ENCODE data around the gene ACTR2. TPM values are rescaled to one million over a fixed set of nuclear protein-coding genes. Genes with fewer than 3 reads are reported as not detected.

The ACTR2 gene
- total RNA-seq, 1 experiment from 2014 or later: 160 TPM

GRCh38 chr2:65227020-65227455, 593 bp upstream of the ACTR2 start:
- ATAC-seq (peak; percentile 9), DNase-seq (ENCODE audit: low spot score) (no peak)
- Mint-ChIP-seq H3K9me3 (no peaks in the 10 kb centered on the region), H3K36me3 (no peaks in the 10 kb centered on the region), H3K27me3 (ENCODE audit: low read depth) (no peaks in the 10 kb centered on the region; the same call in 1 of the 2 replicates), H3K4me3 (peak overlapping the region; percentile 95), H3K27ac (peak overlapping the region; percentile 80), H3K4me1 (peaks cover 12% of the 10 kb centered on the region)
- ChIA-PET POLR2A (interaction anchor here (0.6 to 1.6 kb wide), 5 partner anchors 10 to 182 kb away, joined by 3 to 9 read pairs (median 3); partner anchors contain the start of gene RAB1A), CTCF (interaction anchor here (0.7 to 1.4 kb wide), 6 partner anchors 40 to 171 kb away, joined by 3 to 8 read pairs (median 4); partner anchors contain the start of genes CEP68 and RAB1A)
- TF ChIP-seq ZNF219 (CRISPR knock-in tag; IDR thresholded peaks at IDR 0.05; ENCODE audit: borderline replicate concordance) (no peak), ESRRA (CRISPR knock-in tag; IDR thresholded peaks at IDR 0.05; ENCODE audit: borderline replicate concordance) (no peak), NR1H2 (CRISPR knock-in tag; IDR thresholded peaks at IDR 0.05) (peak; percentile 71; the same call in 1 of the 2 replicates), MYBL2 (CRISPR knock-in tag; IDR thresholded peaks at IDR 0.05) (no peak), ZMAT4 (CRISPR knock-in tag; IDR thresholded peaks at IDR 0.05) (no peak), ELF4 (CRISPR knock-in tag; IDR thresholded peaks at IDR 0.05; ENCODE audit: low read depth) (no peak), MXD4 (CRISPR knock-in tag; IDR thresholded peaks at IDR 0.05; ENCODE audit: borderline replicate concordance) (no peak), JUN (CRISPR knock-in tag; IDR thresholded peaks at IDR 0.05) (0 out of 2 replicates have a peak, but pooled peaks have one; percentile 42), PRDM15 (CRISPR knock-in tag; IDR thresholded peaks at IDR 0.05) (no peak), HMGA2 (CRISPR knock-in tag; IDR thresholded peaks at IDR 0.05) (0 out of 2 replicates have a peak, but pooled peaks have one; percentile 33), IRF1 (CRISPR knock-in tag; IDR thresholded peaks at IDR 0.05) (0 out of 2 replicates have a peak, but pooled peaks have one; percentile 52), RORB (CRISPR knock-in tag; IDR thresholded peaks at IDR 0.05) (no peak)

GRCh38 chr2:65228263-65228750, 676 bp downstream of the ACTR2 start:
- Mint-ChIP-seq H3K9me3 (no peaks in the 10 kb centered on the region), H3K36me3 (0 out of 2 replicates have a peak, but pooled peaks cover 2% of the 10 kb centered on the region), H3K4me1 (peaks cover 12% of the 10 kb centered on the region), H3K27me3 (ENCODE audit: low read depth) (no peaks in the 10 kb centered on the region; the same call in 1 of the 2 replicates), H3K27ac (0 out of 2 replicates have a peak overlapping the region, but pooled peaks have one; percentile 76), H3K4me3 (peak overlapping the region; percentile 95)
- ChIA-PET POLR2A (interaction anchor here (1.6 kb wide), 1 partner anchor 98 kb away, joined by 9 read pairs; the partner anchor contains the start of gene RAB1A), CTCF (no interaction called here)
- DNase-seq (ENCODE audit: low spot score) (no peak), ATAC-seq (no peak)
- TF ChIP-seq E2F4 (CRISPR knock-in tag; IDR thresholded peaks at IDR 0.05; ENCODE audit: borderline replicate concordance, low read depth) (no peak), JUN (CRISPR knock-in tag; IDR thresholded peaks at IDR 0.05) (no peak), ELF4 (CRISPR knock-in tag; IDR thresholded peaks at IDR 0.05; ENCODE audit: low read depth) (no peak), ZBTB43 (CRISPR knock-in tag; IDR thresholded peaks at IDR 0.05) (no peak), NFE2L1 (CRISPR knock-in tag; IDR thresholded peaks at IDR 0.05) (no peak), GABPB1 (CRISPR knock-in tag; IDR thresholded peaks at IDR 0.05) (no peak), CTCF (IDR thresholded peaks at IDR 0.05) (no peak), SOX15 (CRISPR knock-in tag; IDR thresholded peaks at IDR 0.05) (no peak), HMGXB4 (CRISPR knock-in tag; IDR thresholded peaks at IDR 0.05) (no peak), IRF1 (CRISPR knock-in tag; IDR thresholded peaks at IDR 0.05) (no peak), ATF2 (CRISPR knock-in tag; IDR thresholded peaks at IDR 0.05; ENCODE audit: borderline replicate concordance, low read depth) (no peak)

Data from WTC11 (cell line).